A549 (cell line): ENCODE measurements around the gene DNAJB1. TPM values are rescaled to one million over a fixed set of nuclear protein-coding genes. Genes with fewer than 3 reads are reported as not detected.

Experiments
- polyA plus RNA-seq, 4 experiments: library from polyadenylated mRNA; depleted of rRNA in 3 of 4; stranded (reverse); fragments of >200 nt; fragmentation: RNase III in 1 of 4; extraction: RNeasy Plus Mini Kit Qiagen cat#74134 plus additional on column Dnase treatment in 1 of 4; gene quantifications; 2 replicates in 3 of 4; 3 replicates in 1 of 4; pipeline ENCODE4 v1.2.3, GENCODE V29; 2011 to 2017
- small RNA-seq, 6 experiments: library from RNA; depleted of rRNA; stranded (forward); fragments of <200 nt; gene quantifications; one replicate each; pipeline ENCODE3, GENCODE V24; 2012

The DNAJB1 gene
- polyA plus RNA-seq, 2 of the 4 experiments (the other 2 are of a cell fraction), result 124 to 128 TPM

Small RNA genes lying within 50 kb of the gene (small RNA-seq; reads per million reads assigned to genes)
- 0 reads per million in 6 experiments for gene SNRPGP15

Other genes with a start within 250 kb of the DNAJB1 start
- 16.9 and 19.8 TPM in 2 replicates for gene ADGRE5, start 137.0 kb downstream of the DNAJB1 start, polyA plus RNA-seq (2011; rRNA removed)
- 32.8 to 34.1 TPM (median 33.1 TPM) in 3 replicates for gene ADGRE5, start 137.0 kb downstream of the DNAJB1 start, polyA plus RNA-seq (2017; fragmentation: RNase III; extraction: RNeasy Plus Mini Kit Qiagen cat#74134 plus additional on column Dnase treatment)
- gene DDX39A, start 99.1 kb downstream of the DNAJB1 start, polyA plus RNA-seq (2011; rRNA removed), result 57.9 and 59.0 TPM in 2 replicates
- 110 to 118 TPM (median 112 TPM) in 3 replicates for gene DDX39A, start 99.1 kb downstream of the DNAJB1 start, polyA plus RNA-seq (2017; fragmentation: RNase III; extraction: RNeasy Plus Mini Kit Qiagen cat#74134 plus additional on column Dnase treatment)
- gene PKN1, start 85.1 kb downstream of the DNAJB1 start, polyA plus RNA-seq (2011; rRNA removed), result 26.5 and 33.4 TPM in 2 replicates
- gene PKN1, start 85.1 kb downstream of the DNAJB1 start, polyA plus RNA-seq (2017; fragmentation: RNase III; extraction: RNeasy Plus Mini Kit Qiagen cat#74134 plus additional on column Dnase treatment), result 37.3 to 45.8 TPM (median 41.7 TPM) in 3 replicates
- gene PTGER1, start 43.0 kb downstream of the DNAJB1 start, polyA plus RNA-seq (2011; rRNA removed), result 0.06 TPM in 1 of 2 replicates, not detected in the other
- 0.12 to 0.18 TPM (median 0.17 TPM) in 3 replicates for gene PTGER1, start 43.0 kb downstream of the DNAJB1 start, polyA plus RNA-seq (2017; fragmentation: RNase III; extraction: RNeasy Plus Mini Kit Qiagen cat#74134 plus additional on column Dnase treatment)
- 41.4 and 52.9 TPM in 2 replicates for gene GIPC1, start 22.3 kb downstream of the DNAJB1 start, polyA plus RNA-seq (2011; rRNA removed)
- 81.4 to 88.6 TPM (median 86.4 TPM) in 3 replicates for gene GIPC1, start 22.3 kb downstream of the DNAJB1 start, polyA plus RNA-seq (2017; fragmentation: RNase III; extraction: RNeasy Plus Mini Kit Qiagen cat#74134 plus additional on column Dnase treatment)
- 74.4 and 87.7 TPM in 2 replicates for gene TECR, start 11.2 kb upstream of the DNAJB1 start, polyA plus RNA-seq (2011; rRNA removed)
- gene TECR, start 11.2 kb upstream of the DNAJB1 start, polyA plus RNA-seq (2017; fragmentation: RNase III; extraction: RNeasy Plus Mini Kit Qiagen cat#74134 plus additional on column Dnase treatment), result 118 to 149 TPM (median 139 TPM) in 3 replicates
- 73.7 and 82.3 TPM in 2 replicates for gene NDUFB7, start 53.7 kb upstream of the DNAJB1 start, polyA plus RNA-seq (2011; rRNA removed)
- gene NDUFB7, start 53.7 kb upstream of the DNAJB1 start, polyA plus RNA-seq (2017; fragmentation: RNase III; extraction: RNeasy Plus Mini Kit Qiagen cat#74134 plus additional on column Dnase treatment), result 158 to 164 TPM (median 161 TPM) in 3 replicates
- not detected in 2 replicates for gene CLEC17A, start 64.7 kb upstream of the DNAJB1 start, polyA plus RNA-seq (2011; rRNA removed)
- gene CLEC17A, start 64.7 kb upstream of the DNAJB1 start, polyA plus RNA-seq (2017; fragmentation: RNase III; extraction: RNeasy Plus Mini Kit Qiagen cat#74134 plus additional on column Dnase treatment), result not detected in 3 replicates
- not detected in 2 replicates for gene ADGRE3, start 156.4 kb upstream of the DNAJB1 start, polyA plus RNA-seq (2011; rRNA removed)
- gene ADGRE3, start 156.4 kb upstream of the DNAJB1 start, polyA plus RNA-seq (2017; fragmentation: RNase III; extraction: RNeasy Plus Mini Kit Qiagen cat#74134 plus additional on column Dnase treatment), result not detected in 3 replicates
- 5.7 and 7.0 TPM in 2 replicates for gene ZNF333, start 171.7 kb upstream of the DNAJB1 start, polyA plus RNA-seq (2011; rRNA removed)
- gene ZNF333, start 171.7 kb upstream of the DNAJB1 start, polyA plus RNA-seq (2017; fragmentation: RNase III; extraction: RNeasy Plus Mini Kit Qiagen cat#74134 plus additional on column Dnase treatment), result 2.5 to 3.5 TPM (median 2.8 TPM) in 3 replicates